Esophagus muscularis mucosa (tissue), 4 donors: Measurements from ENCODE around the gene LPAR5. TPM values are rescaled to one million over a fixed set of nuclear protein-coding genes. Genes with fewer than 3 reads are reported as not detected.

Experiments used
- DNase-seq: peaks from one replicate; pipeline ENCODE4 v3.0.0-alpha.2; 2017; ENCODE audit errors: extremely low spot score
- H3K27ac ChIP-seq, 4 donors: fragments of 200-600 bp; sonication (generic); replicated peaks in 1 of 4; 1 replicate in 3 of 4; 2 replicates in 1 of 4; pipeline ENCODE4 v1.5.1; 2016 to 2019; ENCODE audit warnings: mild to moderate bottlenecking in 1 of 4
- H3K27me3 ChIP-seq, 4 donors: fragments of 200-600 bp; sonication (generic); one replicate each; pipeline versions ENCODE4 v1.5.1 to v1.6.0; 2016 to 2019
- H3K36me3 ChIP-seq, 4 donors: fragments of 200-600 bp; sonication (generic); one replicate each; pipeline ENCODE4 v1.5.1; 2016 to 2019
- H3K4me1 ChIP-seq, 4 donors: fragments of 200-600 bp; sonication (generic); one replicate each; pipeline ENCODE4 v1.5.1; 2016 to 2019
- H3K4me3 ChIP-seq, 4 donors: fragments of 200-600 bp; sonication (generic); 1 replicate in 2 of 4; 2 replicates in 2 of 4; pipeline ENCODE4 v1.5.1; 2016 to 2019; ENCODE audit warnings: mild to moderate bottlenecking in 4 of 4, moderate library complexity in 1 of 4
- H3K9me3 ChIP-seq, 4 donors: fragments of 200-600 bp; sonication (generic); 1 replicate in 3 of 4; 2 replicates in 1 of 4; pipeline ENCODE4 v1.5.1; 2016 to 2019
- CTCF ChIP-seq, 3 experiments: fragments of 200-600 bp in 2 of 3; fragments of 450-650 bp in 1 of 3; sonication (generic) in 2 of 3; IDR thresholded peaks; one replicate each; pipeline ENCODE4 v1.5.1; 2017 to 2019; ENCODE audit warnings: antibody characterized with exemption in 3 of 3, mild to moderate bottlenecking in 2 of 3, moderate library complexity in 1 of 3
- EP300 ChIP-seq: sonication (generic); formaldehyde crosslinking; IDR thresholded peaks from one replicate; pipeline ENCODE4 v1.6.1; 2017; ENCODE audit warnings: antibody characterized with exemption
- POLR2A ChIP-seq: fragments of 450-650 bp; IDR thresholded peaks from one replicate; pipeline ENCODE4 v1.6.1; 2017; ENCODE audit warnings: antibody characterized with exemption, moderate library complexity, mild to moderate bottlenecking, low read depth
- POLR2AphosphoS5 ChIP-seq, 2 donors: sonication (generic); formaldehyde crosslinking; IDR thresholded peaks; one replicate each; pipeline ENCODE4 v1.6.1; 2017; ENCODE audit warnings: antibody characterized with exemption in 2 of 2
- WGBS: methylation state at CpG from one replicate; pipeline ENCODE4 v1.1.5; 2018; 5-methylcytosine and 5-hydroxymethylcytosine counted together
- intact Hi-C: fragments of 100-400 bp; cut with DNase I; formaldehyde crosslinking; loops from one replicate; pipeline ENCODE4 v1.15.1; 2023
- total RNA-seq, 4 donors: library from RNA; depleted of rRNA; stranded (reverse); fragments of >200 nt; gene quantifications; one replicate each; pipeline versions ENCODE4 v1.1.0 to v1.2.1, GENCODE V29; 2016

The LPAR5 gene
- total RNA-seq, 4 donors from 2014 or later, result 1.7 to 2.5 (median 1.8) TPM

DNA sequence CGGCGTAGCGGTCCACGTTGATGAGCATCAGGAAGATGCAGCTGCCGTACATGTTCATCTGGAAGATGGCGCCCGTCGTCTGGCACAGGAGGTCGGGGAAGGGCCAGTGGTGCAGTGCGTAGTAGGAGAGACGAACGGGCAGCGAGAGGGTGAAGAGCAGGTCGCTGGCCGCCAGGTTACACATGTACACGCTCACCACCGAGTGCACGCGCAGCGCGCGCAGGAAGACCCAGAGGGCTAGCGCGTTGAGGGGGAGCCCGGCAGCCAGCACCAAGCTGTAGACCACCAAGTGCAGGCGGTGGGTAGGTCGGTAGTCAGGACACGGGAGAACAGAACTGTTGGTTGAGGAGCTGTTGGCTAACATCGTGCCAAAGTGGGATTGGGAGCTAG lies 14.9 kb downstream of the LPAR5 start:
- DNase-seq, result no peak
- Histone ChIP-seq H3K4me1 (peaks cover 0 to 11% (median 10%) of the 10 kb centered on the region in 4 donors), H3K4me3 (peak overlapping the region; percentile 33 to 42 (median 36)), H3K27ac (no peak overlapping the region), H3K27me3 (peaks cover 0 to 23% (median 15%) of the 10 kb centered on the region in 4 donors), H3K36me3 (no peaks in the 10 kb centered on the region), H3K9me3 (no peaks in the 10 kb centered on the region)
- 89% methylated on average over 20 of the region's 29 CpGs for WGBS
- intact Hi-C loops, result no loop called here
- TF ChIP-seq EP300 (no peak), CTCF (IDR thresholded peaks at IDR 0.05) (no peak), POLR2A (no peak), POLR2AphosphoS5 (IDR thresholded peaks at IDR 0.05) (no peak)

GRCh38 chr12:6620137-6620884 lies 15.4 kb downstream of the LPAR5 start:
- Histone ChIP-seq H3K27me3 (peaks cover 0 to 23% (median 15%) of the 10 kb centered on the region in 4 donors), H3K4me3 (peak overlapping the region; percentile 33 to 42 (median 36)), H3K36me3 (no peaks in the 10 kb centered on the region), H3K4me1 (peaks cover 0 to 11% (median 10%) of the 10 kb centered on the region in 4 donors), H3K9me3 (no peaks in the 10 kb centered on the region), H3K27ac (no peak overlapping the region)
- TF ChIP-seq POLR2AphosphoS5 (IDR thresholded peaks at IDR 0.05), result no peak
- no peak for TF ChIP-seq EP300
- no peak for TF ChIP-seq POLR2A
- peak; percentile 41 to 64 (median 45) for TF ChIP-seq CTCF (IDR thresholded peaks at IDR 0.05)
- 64% methylated on average over 22 of the region's 88 CpGs for WGBS
- intact Hi-C loops, result no loop called here
- no peak for DNase-seq

DNA sequence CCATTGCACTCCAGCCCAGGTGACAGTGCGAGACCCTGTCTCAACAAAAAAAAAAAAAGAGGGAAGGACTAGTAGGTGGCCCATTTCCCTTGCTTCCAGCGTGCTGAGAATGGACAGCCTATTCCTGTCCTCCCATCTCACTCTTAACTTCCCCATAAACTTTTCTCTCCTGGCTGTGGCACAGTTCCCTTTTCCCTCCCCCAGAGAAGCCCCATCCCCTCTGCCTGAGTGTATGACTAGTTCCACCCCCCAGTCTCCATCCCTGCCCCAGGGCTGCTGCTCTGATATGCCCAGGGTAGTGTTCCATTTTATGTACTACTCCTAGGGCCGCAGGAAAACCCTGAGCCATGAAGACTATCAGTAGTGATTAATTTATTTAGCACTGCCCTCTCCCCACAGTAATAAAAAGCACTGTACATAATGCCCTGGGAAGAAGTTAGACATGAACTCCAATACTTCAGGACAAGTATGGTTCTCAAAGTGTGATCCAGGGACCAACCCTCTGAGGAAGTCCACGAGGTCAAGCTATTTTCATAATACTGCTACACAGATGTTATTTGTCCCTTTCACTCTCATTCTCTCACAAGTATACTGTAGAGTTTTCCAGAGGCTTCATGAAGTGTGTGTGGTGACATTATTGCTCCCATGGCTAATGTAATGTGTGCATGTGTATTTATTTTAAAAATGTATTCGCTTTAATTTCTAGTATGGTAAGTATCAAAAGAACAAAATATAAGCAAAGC lies 17.1 kb downstream of the LPAR5 start:
- 82% methylated on average over 5 of the region's 5 CpGs for WGBS
- no peak overlapping the region for H3K27ac ChIP-seq
- intact Hi-C loops, result loop anchor here (2.0 to 5.0 kb wide), 4 partner anchors 28 to 209 kb away; partner anchors contain the start of genes ACRBP, P3H3 and ZNF384
- DNase-seq, result no peak
- no peak overlapping the region for H3K4me3 ChIP-seq
- peaks cover 0 to 23% (median 15%) of the 10 kb centered on the region in 4 donors for H3K27me3 ChIP-seq
- no peaks in the 10 kb centered on the region for H3K9me3 ChIP-seq
- H3K4me1 ChIP-seq, result peaks cover 9 to 22% (median 19%) of the 10 kb centered on the region in 4 donors
- H3K36me3 ChIP-seq, result no peaks in the 10 kb centered on the region
- TF ChIP-seq CTCF (IDR thresholded peaks at IDR 0.05) (no peak), POLR2A (no peak), EP300 (no peak)

- TF ChIP-seq POLR2AphosphoS5 (IDR thresholded peaks at IDR 0.05) (no peak), POLR2A (no peak), EP300 (no peak), CTCF (IDR thresholded peaks at IDR 0.05) (no peak)
- Histone ChIP-seq H3K27ac (peak overlapping the region; percentile 53 to 96 (median 91)), H3K27me3 (peaks cover 0 to 14% (median 10%) of the 10 kb centered on the region in 4 donors), H3K36me3 (no peaks in the 10 kb centered on the region), H3K9me3 (no peaks in the 10 kb centered on the region), H3K4me1 (peaks cover 26 to 49% (median 47%) of the 10 kb centered on the region in 4 donors), H3K4me3 (no peak overlapping the region)
- intact Hi-C loops, result loop anchor here (5.0 kb wide), 3 partner anchors 71 to 211 kb away; partner anchors contain the start of genes P3H3 and ZNF384
- WGBS, result 28% methylated on average over 3 of the region's 3 CpGs
- no peak for DNase-seq
Measured at GRCh38 chr12:6615802-6616201, 20.0 kb downstream of the LPAR5 start.
